Sigmoid colon (tissue), 7 donors: ENCODE data around the gene BMP8B. TPM values are rescaled to one million over a fixed set of nuclear protein-coding genes. Genes with fewer than 3 reads are reported as not detected.
A peak's percentile ranks its signal among the peaks of the same experiment; 100 is the strongest.
"Not testable (repeated sequence)": the region's sequence is repeated elsewhere in the genome, so short reads cannot be mapped to it uniquely, and the experiment has no call there.

Experiments used
- DNase-seq: peaks from one replicate; pipeline ENCODE4 v3.0.0-alpha.2; 2019
- H3K27ac ChIP-seq, 4 donors: fragments of 200-600 bp; sonication (generic); one replicate each; pipeline ENCODE4 v1.5.1; 2016 to 2019; ENCODE audit warnings: mild to moderate bottlenecking in 1 of 4
- H3K27me3 ChIP-seq, 3 donors: fragments of 200-600 bp; sonication (generic); one replicate each; pipeline ENCODE4 v1.5.1; 2019; ENCODE audit warnings: mild to moderate bottlenecking in 1 of 3
- H3K36me3 ChIP-seq, 4 donors: fragments of 200-600 bp; sonication (generic); one replicate each; pipeline ENCODE4 v1.5.1; 2016 to 2019
- H3K4me1 ChIP-seq, 4 donors: fragments of 200-600 bp; sonication (generic); one replicate each; pipeline ENCODE4 v1.5.1; 2017 to 2019
- H3K4me3 ChIP-seq, 4 donors: fragments of 200-600 bp; sonication (generic); one replicate each; pipeline ENCODE4 v1.5.1; 2017 to 2019; ENCODE audit warnings: mild to moderate bottlenecking in 2 of 4, moderate library complexity in 1 of 4
- H3K9me3 ChIP-seq, 4 donors: fragments of 200-600 bp in 3 of 4; sonication (generic) in 3 of 4; one replicate each; pipeline versions ENCODE4 v1.5.1 to v1.6.1; 2013 to 2019
- CTCF ChIP-seq, 4 experiments: fragments of 450-650 bp in 3 of 4; fragments of 200-600 bp in 1 of 4; IDR thresholded peaks; one replicate each; pipeline ENCODE4 v1.5.1; 2016 to 2019; ENCODE audit warnings: antibody characterized with exemption in 4 of 4, mild to moderate bottlenecking in 3 of 4, moderate library complexity in 2 of 4
- EP300 ChIP-seq, 4 donors: sonication (generic); formaldehyde crosslinking; IDR thresholded peaks; one replicate each; pipeline ENCODE4 v1.6.1; 2017; ENCODE audit warnings: antibody characterized with exemption in 4 of 4
- POLR2A ChIP-seq, 2 donors: fragments of 450-650 bp; IDR thresholded peaks; one replicate each; pipeline ENCODE4 v1.6.1; 2016; ENCODE audit warnings: antibody characterized with exemption in 2 of 2, mild to moderate bottlenecking in 2 of 2, moderate library complexity in 2 of 2
- POLR2AphosphoS5 ChIP-seq, 4 donors: sonication (generic); formaldehyde crosslinking; IDR thresholded peaks; one replicate each; pipeline ENCODE4 v1.6.1; 2017; ENCODE audit warnings: antibody characterized with exemption in 4 of 4
- WGBS, 2 donors: extraction: QIAGEN DNeasy Blood & Tissue Kit; methylation state at CpG; one replicate each; pipeline ENCODE4 v1.1.7; 2013; 5-methylcytosine and 5-hydroxymethylcytosine counted together
- intact Hi-C: fragments of 100-400 bp; cut with DNase I; formaldehyde crosslinking; loops from one replicate; pipeline ENCODE4 v1.15.1; 2023
- polyA plus RNA-seq, 3 donors: library from polyadenylated mRNA; stranded (reverse); fragments of 200-250 nt; gene quantifications; one replicate each; pipeline ENCODE4 v1.2.3, GENCODE V29; 2013
- total RNA-seq, 4 donors: library from RNA; depleted of rRNA; stranded (reverse); fragments of >200 nt; gene quantifications; one replicate each; pipeline ENCODE4 v1.1.0, GENCODE V29; 2016
- donor health status: healthy with polysubstance abuse.
- donor health status: Bipolar disorder and iron deficiency.
- donor health status: healthy.

Gene BMP8B
- total and polyA plus RNA-seq, 7 donors = 0.16 to 4.6 (median 2.1) TPM

DNA sequence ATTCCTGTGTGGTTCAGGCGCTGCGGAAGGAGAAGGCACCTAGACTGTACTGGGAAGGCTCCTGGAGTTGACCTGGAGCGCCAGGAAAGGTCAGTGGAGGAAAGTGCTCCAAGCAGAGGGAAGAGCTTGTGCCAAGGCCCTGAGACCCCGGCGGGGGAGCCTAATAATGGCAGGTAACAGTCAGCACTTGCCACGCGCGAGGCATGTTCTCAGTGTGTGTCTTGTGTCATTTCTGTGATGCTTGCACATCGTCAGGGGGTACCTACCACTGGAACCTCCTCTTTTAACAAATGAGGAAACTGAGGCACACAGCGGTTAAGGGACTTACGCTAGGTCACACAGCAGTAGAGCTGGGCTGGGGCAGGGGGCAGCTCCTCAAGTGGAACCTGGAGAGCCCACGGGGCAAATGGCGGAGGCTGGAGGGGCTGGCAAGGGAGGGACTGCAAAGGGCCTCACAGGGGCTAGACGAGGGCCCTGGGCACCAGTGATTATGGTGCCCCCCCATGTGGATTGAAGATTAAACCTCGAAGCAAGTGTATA is 976 bp upstream of the BMP8B start:
- Histone ChIP-seq H3K4me1 (peaks cover 0 to 11% (median 7%) of the 10 kb centered on the region in 4 donors), H3K27ac (no peak overlapping the region), H3K4me3 (peak overlapping the region in 3 of 4 donors; percentile 41 to 53 (median 50)), H3K36me3 (no peaks in the 10 kb centered on the region), H3K9me3 (no peaks in the 10 kb centered on the region), H3K27me3 (peaks cover 22 to 40% (median 24%) of the 10 kb centered on the region in 3 donors)
- no peak for DNase-seq
- WGBS, 2 donors = 40 to 49% methylated on average over 15 of the region's 15 CpGs
- no peak for TF ChIP-seq POLR2A (IDR thresholded peaks at IDR 0.05)
- TF ChIP-seq CTCF (IDR thresholded peaks at IDR 0.05) = no peak
- no peak for TF ChIP-seq EP300 (IDR thresholded peaks at IDR 0.05)
- TF ChIP-seq POLR2AphosphoS5 (IDR thresholded peaks at IDR 0.05) = no peak
- intact Hi-C loops = no loop called here

GRCh38 chr1:39788426-39788757 is 273 bp downstream of the BMP8B start:
- Histone ChIP-seq H3K4me1 (peaks cover 0 to 11% (median 7%) of the 10 kb centered on the region in 4 donors), H3K36me3 (no peaks in the 10 kb centered on the region), H3K27me3 (peaks cover 22 to 40% (median 24%) of the 10 kb centered on the region in 3 donors), H3K27ac (peak overlapping the region in 1 of 4 donors; percentile 8), H3K9me3 (no peaks in the 10 kb centered on the region), H3K4me3 (peak overlapping the region in 3 of 4 donors; percentile 41 to 53 (median 50))
- 1 to 4% methylated on average over 51 of the region's 51 CpGs for WGBS, 2 donors
- no peak for DNase-seq
- TF ChIP-seq EP300 (IDR thresholded peaks at IDR 0.05) (no peak), POLR2AphosphoS5 (IDR thresholded peaks at IDR 0.05) (no peak), POLR2A (IDR thresholded peaks at IDR 0.05) (no peak), CTCF (IDR thresholded peaks at IDR 0.05) (no peak)
- intact Hi-C loops = no loop called here

DNA sequence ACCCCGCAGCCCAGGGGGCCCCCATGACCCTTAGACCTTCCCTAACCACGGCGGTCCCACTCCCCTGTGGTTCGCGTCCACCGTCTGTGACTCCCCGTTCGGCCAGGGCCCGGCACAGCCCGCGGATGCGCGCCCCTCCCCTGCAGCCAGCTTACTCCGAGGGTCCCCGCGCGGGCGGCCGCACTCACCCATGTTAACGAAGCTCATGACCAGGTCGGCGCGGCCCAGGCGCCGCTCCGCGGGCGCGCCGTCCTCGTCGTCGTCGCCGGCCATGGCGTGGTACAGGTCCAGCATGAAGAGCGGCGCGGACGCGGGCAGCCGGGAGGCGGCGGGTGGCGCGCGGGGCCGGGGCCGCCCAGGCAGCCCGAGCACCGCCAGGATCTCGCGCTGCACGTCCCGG is 701 bp downstream of the BMP8B start:
- Histone ChIP-seq H3K4me1 (peaks cover 0 to 11% (median 7%) of the 10 kb centered on the region in 4 donors), H3K4me3 (peak overlapping the region in 3 of 4 donors; percentile 41 to 53 (median 50)), H3K27me3 (peaks cover 22 to 40% (median 24%) of the 10 kb centered on the region in 3 donors)
- intact Hi-C loops, H3K9me3 ChIP-seq, DNase-seq, H3K36me3 ChIP-seq, H3K27ac ChIP-seq: not testable (repeated sequence)
- 4 to 7% methylated on average over 55 of the region's 55 CpGs for WGBS, 2 donors

- H3K27me3 ChIP-seq = peaks cover 22 to 38% (median 24%) of the 10 kb centered on the region in 3 donors
- DNase-seq = no peak
- no peak overlapping the region for H3K27ac ChIP-seq
- no peaks in the 10 kb centered on the region for H3K36me3 ChIP-seq
- no peak for TF ChIP-seq EP300 (IDR thresholded peaks at IDR 0.05)
- no peak for TF ChIP-seq POLR2A (IDR thresholded peaks at IDR 0.05)
- TF ChIP-seq CTCF (IDR thresholded peaks at IDR 0.05) = no peak
- TF ChIP-seq POLR2AphosphoS5 (IDR thresholded peaks at IDR 0.05) = no peak
- H3K9me3 ChIP-seq = no peaks in the 10 kb centered on the region
- H3K4me1 ChIP-seq = peaks cover 0 to 11% (median 7%) of the 10 kb centered on the region in 4 donors
- 40 to 65% methylated on average over 11 of the region's 11 CpGs for WGBS, 2 donors
- H3K4me3 ChIP-seq = peak overlapping the region in 1 of 4 donors; percentile 41
- intact Hi-C loops = no loop called here
Observed at GRCh38 chr1:39787468-39787867, 1.2 kb downstream of the BMP8B start.

DNA sequence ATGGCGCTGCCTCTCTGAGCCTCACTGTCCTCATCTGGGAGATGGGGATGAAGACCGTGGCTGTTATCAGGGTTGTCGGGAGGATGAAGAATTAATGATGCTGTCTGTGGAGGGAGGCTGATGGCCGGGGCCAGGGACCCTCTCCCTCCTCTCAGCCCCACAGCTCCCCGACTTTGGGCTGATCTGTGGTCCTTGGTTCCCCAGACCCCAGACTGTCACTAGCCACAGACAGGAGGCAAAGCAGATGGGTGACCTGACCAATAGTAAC is 1.6 kb downstream of the BMP8B start:
- H3K9me3 ChIP-seq, DNase-seq, H3K4me3 ChIP-seq, intact Hi-C loops, H3K36me3 ChIP-seq, H3K27ac ChIP-seq: not testable (repeated sequence)
- Histone ChIP-seq H3K27me3 (peaks cover 22 to 36% (median 24%) of the 10 kb centered on the region in 3 donors), H3K4me1 (peaks cover 0 to 11% (median 7%) of the 10 kb centered on the region in 4 donors)
- WGBS, 2 donors = 96 to 98% methylated on average over 4 to 5 of the region's 5 CpGs

GRCh38 chr1:39786303-39787107 is 2.2 kb downstream of the BMP8B start:
- DNase-seq, H3K36me3 ChIP-seq, intact Hi-C loops, H3K9me3 ChIP-seq, H3K27ac ChIP-seq, H3K4me3 ChIP-seq: not testable (repeated sequence)
- 87 to 93% methylated on average over 10 of the region's 12 CpGs for WGBS, 2 donors
- Histone ChIP-seq H3K4me1 (peaks cover 0 to 11% (median 7%) of the 10 kb centered on the region in 4 donors), H3K27me3 (peaks cover 22 to 36% (median 24%) of the 10 kb centered on the region in 3 donors)

DNA sequence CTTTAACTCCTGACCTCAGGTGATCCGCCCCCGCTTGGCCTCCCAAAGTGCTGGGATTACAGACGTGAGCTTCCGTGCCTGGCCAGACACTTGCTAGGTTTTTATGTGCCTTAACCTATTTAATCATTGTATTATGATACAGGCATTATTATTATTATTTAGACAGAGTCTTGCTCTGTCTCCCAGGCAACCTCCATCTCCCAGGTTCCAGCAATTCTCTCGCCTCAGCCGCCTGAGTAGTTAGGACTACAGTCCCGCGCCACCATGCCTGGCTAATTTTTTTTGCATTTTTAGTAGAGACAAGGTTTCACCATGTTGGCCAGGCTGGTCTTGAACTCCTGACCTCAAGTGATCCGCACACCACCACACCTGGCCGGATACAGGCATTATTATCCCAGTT is 6.0 kb downstream of the BMP8B start:
- H3K4me1 ChIP-seq, H3K27me3 ChIP-seq, DNase-seq, H3K4me3 ChIP-seq, intact Hi-C loops, H3K27ac ChIP-seq, H3K9me3 ChIP-seq, H3K36me3 ChIP-seq: not testable (repeated sequence)
- 95% methylated on average over 10 of the region's 10 CpGs for WGBS, 2 donors
